HUES6 (cell line): Measurements from ENCODE around the gene ZBTB33.

Source experiments
- H3K27ac ChIP-seq: 2 replicates; pipeline ENCODE4 v1.7.0; 2013; ENCODE audit warnings: low read depth, mild to moderate bottlenecking, low read length, inconsistent platforms
- H3K27me3 ChIP-seq: 2 replicates; pipeline ENCODE4 v1.6.1; 2013; ENCODE audit warnings: low read length; ENCODE audit not compliant: control insufficient read depth, insufficient read depth
- H3K36me3 ChIP-seq: 2 replicates; pipeline ENCODE4 v1.6.1; 2013; ENCODE audit warnings: low read length; ENCODE audit not compliant: control insufficient read depth, insufficient read depth
- H3K4me1 ChIP-seq: 2 replicates; pipeline ENCODE4 v1.6.1; 2013; ENCODE audit warnings: low read length; ENCODE audit not compliant: control insufficient read depth, insufficient read depth
- H3K4me3 ChIP-seq: 2 replicates; pipeline ENCODE4 v1.5.1; 2013; ENCODE audit warnings: low read depth, low read length
- H3K9ac ChIP-seq: one replicate; pipeline ENCODE4 v1.6.1; 2013; ENCODE audit warnings: mild to moderate bottlenecking, low read length
- H3K9me3 ChIP-seq: 2 replicates; pipeline ENCODE4 v1.6.1; 2013; ENCODE audit warnings: low read depth, low read length; ENCODE audit not compliant: control insufficient read depth, insufficient read depth

Gene ZBTB33

GRCh38 chrX:120306630-120307029, 56.0 kb downstream of the ZBTB33 start:
- Histone ChIP-seq H3K27ac (no peak overlapping the region), H3K9ac (no peak overlapping the region), H3K9me3 (no peaks in the 10 kb centered on the region), H3K4me1 (peaks cover 51% of the 10 kb centered on the region), H3K27me3 (peaks cover 63% of the 10 kb centered on the region), H3K36me3 (no peaks in the 10 kb centered on the region), H3K4me3 (no peak overlapping the region; the same call in 1 of the 2 replicates)
